ENCODE measurements around the gene HPGDS.

Gene HPGDS

GRCh38 chr4:94256828-94257227 lies 85.8 kb downstream of the HPGDS start:
- ATAC-seq (no peak), DNase-seq (no peak)
- no peak overlapping the region for H3K4me3 Mint-ChIP-seq
- no peaks in the 10 kb centered on the region for H3K4me1 Mint-ChIP-seq
- H3K27ac Mint-ChIP-seq, result no peak overlapping the region
- H3K27me3 Mint-ChIP-seq, result no peaks in the 10 kb centered on the region
- no peaks in the 10 kb centered on the region for H3K9me3 Mint-ChIP-seq

GRCh38 chr4:94256144-94256783 lies 86.4 kb downstream of the HPGDS start:
- no peak for ATAC-seq
- Mint-ChIP-seq H3K27me3 (no peaks in the 10 kb centered on the region), H3K4me1 (peaks cover under 1% of the 10 kb centered on the region), H3K27ac (no peak overlapping the region), H3K4me3 (no peak overlapping the region), H3K9me3 (no peaks in the 10 kb centered on the region)
- DNase-seq, result no peak

GRCh38 chr4:94253036-94253435 lies 89.6 kb downstream of the HPGDS start:
- Mint-ChIP-seq H3K27me3 (no peaks in the 10 kb centered on the region), H3K4me1 (peaks cover 6% of the 10 kb centered on the region), H3K27ac (no peak overlapping the region), H3K4me3 (no peak overlapping the region), H3K9me3 (no peaks in the 10 kb centered on the region)
- no peak for ATAC-seq
- no peak for DNase-seq

- no peaks in the 10 kb centered on the region for H3K9me3 Mint-ChIP-seq
- H3K4me3 Mint-ChIP-seq, result no peak overlapping the region
- peak overlapping the region in 1 of 2 donors; percentile 9 for H3K27ac Mint-ChIP-seq
- peaks cover 6% of the 10 kb centered on the region for H3K4me1 Mint-ChIP-seq
- no peak for ATAC-seq
- no peaks in the 10 kb centered on the region for H3K27me3 Mint-ChIP-seq
- DNase-seq, result no peak
Measured at GRCh38 chr4:94251094-94251493, 91.5 kb downstream of the HPGDS start.
